Heart right ventricle (tissue), 16 donors: ENCODE measurements around the gene ST6GAL2. TPM values are rescaled to one million over a fixed set of nuclear protein-coding genes. Genes with fewer than 3 reads are reported as not detected.

ENCODE experiments used
- ATAC-seq, 8 donors: fragments of 200-7000 bp; cut with Tn5 transposase; one replicate each; pipeline ENCODE4 v1.9.1; 2020; ENCODE audit warnings: mild to moderate bottlenecking in 8 of 8, moderate library complexity in 8 of 8, moderate number of reproducible peaks in 1 of 8
- DNase-seq, 2 donors: peaks; one replicate each; pipeline ENCODE4 v3.0.0-alpha.2; 2020
- H3K27ac ChIP-seq, 10 donors: fragments of 200-600 bp; sonication (generic) in 2 of 10; one replicate each; pipeline versions ENCODE4 v1.5.0 to v1.8.0; 2020 to 2022; ENCODE audit warnings: mild to moderate bottlenecking in 3 of 10
- H3K27me3 ChIP-seq, 7 donors: fragments of 200-600 bp; one replicate each; pipeline ENCODE4 v1.8.0; 2021 to 2022; ENCODE audit warnings: mild to moderate bottlenecking in 2 of 7
- H3K36me3 ChIP-seq, 9 donors: fragments of 200-600 bp; sonication (generic) in 1 of 9; one replicate each; pipeline versions ENCODE4 v1.5.0 to v1.8.0; 2020 to 2022; ENCODE audit warnings: mild to moderate bottlenecking in 2 of 9
- H3K4me1 ChIP-seq, 9 donors: fragments of 200-600 bp; sonication (generic) in 1 of 9; one replicate each; pipeline versions ENCODE4 v1.5.0 to v1.8.0; 2020 to 2022; ENCODE audit warnings: mild to moderate bottlenecking in 4 of 9
- H3K4me3 ChIP-seq, 10 donors: fragments of 200-600 bp; sonication (generic) in 2 of 10; one replicate each; pipeline versions ENCODE4 v1.5.0 to v1.8.0; 2020 to 2022; ENCODE audit warnings: mild to moderate bottlenecking in 7 of 10, moderate library complexity in 2 of 10
- H3K9me3 ChIP-seq, 11 donors: fragments of 200-600 bp in 10 of 11; sonication (generic) in 2 of 11; one replicate each; pipeline versions ENCODE4 v1.5.0 to v1.8.0; 2013 to 2022; ENCODE audit warnings: mild to moderate bottlenecking in 2 of 11, control low read depth in 1 of 11, moderate library complexity in 1 of 11
- CTCF ChIP-seq, 9 donors: fragments of 200-600 bp; sonication (generic) in 2 of 9; IDR thresholded peaks; one replicate each; pipeline versions ENCODE4 v1.5.0 to v1.8.0; 2021 to 2022; ENCODE audit warnings: antibody characterized with exemption in 9 of 9, mild to moderate bottlenecking in 5 of 9, moderate library complexity in 1 of 9
- WGBS, 2 donors: extraction: QIAGEN DNeasy Blood & Tissue Kit; methylation state at CpG; one replicate each; pipeline ENCODE4 v1.1.7; 2013; ENCODE audit warnings: inconsistent platforms in 1 of 2; 5-methylcytosine and 5-hydroxymethylcytosine counted together
- intact Hi-C, 10 donors: fragments of 100-400 bp; cut with DNase I; formaldehyde crosslinking; loops; one replicate each; pipeline versions ENCODE4 v1.11.1 to v1.14.2; 2022
- polyA plus RNA-seq, 2 donors: library from polyadenylated mRNA; stranded (reverse); fragments of 200-250 nt; gene quantifications; one replicate each; pipeline ENCODE4 v1.2.3, GENCODE V29; 2013
- total RNA-seq, 10 donors: library from RNA; stranded (reverse); fragmentation: NEBNext Ultra II Directional in 3 of 10; extraction: Animal tissue kit (Norgen Biotek cat#: 25700) in 3 of 10; gene quantifications; one replicate each; pipeline versions ENCODE4 v1.2.1 to v1.2.4, GENCODE V29; 2021 to 2023
- donor health status: Arrhythmogenic right ventricular cardiomyopathy.
- donor health status: ischemic (EF 13 %, LVEDD 7.1; RV severe dilation, severe dysfunction).
- donor health status: healthy with polysubstance abuse.
- donor health status: DM: no; HTN: yes; CAD: no.
- donor health status: DM: no; HTN: no; CAD: no.
- donor health status: ischemic (EF 25% LVEDD 6.9; RV normal size, moderate dysfunction).
- donor health status: ischemic (EF 25% LVEDD 5.7; RV mildly dilated, moderate dysfunction).
- donor health status: healthy.
- donor health status: DM: yes; HTN: yes; CAD: no.
- donor health status: Ischemic cardiomyopathy.
- donor health status: ischemic (EF 35%, LVEDD 5.7; RV mildly dilated, moderate dysfunction).
- donor health status: nonischemic (EF 11% LVEDD 7.7; RV severe dilation, severe dysfunction).
- donor health status: DM: yes; HTN: yes; CAD: no.
- donor health status: PGD.
- donor health status: ischemic (EF 29% LVEDD 5.4; RV normal size, mild dysfunction).
- donor health status: nonischemic (EF 23%, LVEDD 6.1; RV moderate dilation, normal function).

ST6GAL2 gene
- total and polyA plus RNA-seq, 12 donors: 0.12 to 0.72 (median 0.22) TPM

- no peak overlapping the region for H3K27ac ChIP-seq
- WGBS, 2 donors: 67 to 72% methylated on average over 2 of the region's 2 CpGs
- no peak for ATAC-seq
- intact Hi-C loops: no loop called here
- H3K36me3 ChIP-seq: no peaks in the 10 kb centered on the region
- TF ChIP-seq CTCF (IDR thresholded peaks at IDR 0.05): no peak
- no peak for DNase-seq
- no peaks in the 10 kb centered on the region for H3K27me3 ChIP-seq
- H3K4me1 ChIP-seq: peaks cover 0 to 24% (median 8%) of the 10 kb centered on the region in 9 donors
- H3K9me3 ChIP-seq: no peaks in the 10 kb centered on the region
- no peak overlapping the region for H3K4me3 ChIP-seq
Observed at GRCh38 chr2:106847366-106847765, 38.6 kb downstream of the ST6GAL2 start.

GRCh38 chr2:106845716-106846115 is 40.3 kb downstream of the ST6GAL2 start:
- H3K36me3 ChIP-seq: no peaks in the 10 kb centered on the region
- intact Hi-C loops: no loop called here
- peaks cover 0 to 11% (median 0%) of the 10 kb centered on the region in 9 donors for H3K4me1 ChIP-seq
- 91 to 92% methylated on average over 6 of the region's 6 CpGs for WGBS, 2 donors
- no peaks in the 10 kb centered on the region for H3K9me3 ChIP-seq
- H3K27ac ChIP-seq: no peak overlapping the region
- H3K27me3 ChIP-seq: no peaks in the 10 kb centered on the region
- no peak for DNase-seq
- no peak overlapping the region for H3K4me3 ChIP-seq
- no peak for TF ChIP-seq CTCF (IDR thresholded peaks at IDR 0.05)
- no peak for ATAC-seq

GRCh38 chr2:106843910-106844250 is 42.1 kb downstream of the ST6GAL2 start:
- TF ChIP-seq CTCF (IDR thresholded peaks at IDR 0.05): no peak

GRCh38 chr2:106843001-106843909 is 42.7 kb downstream of the ST6GAL2 start:
- intact Hi-C loops: no loop called here
- 94 to 95% methylated on average over 62 to 63 of the region's 63 CpGs for WGBS, 2 donors
- H3K36me3 ChIP-seq: no peaks in the 10 kb centered on the region
- no peak for TF ChIP-seq CTCF (IDR thresholded peaks at IDR 0.05)
- no peaks in the 10 kb centered on the region for H3K9me3 ChIP-seq
- H3K27me3 ChIP-seq: no peaks in the 10 kb centered on the region
- ATAC-seq (no peak), DNase-seq (no peak)
- H3K4me1 ChIP-seq: peaks cover 0 to 3% (median 0%) of the 10 kb centered on the region in 9 donors
- no peak overlapping the region for H3K4me3 ChIP-seq
- H3K27ac ChIP-seq: no peak overlapping the region

More at GRCh38 chr2:106843910-106844250, 42.1 kb downstream of the ST6GAL2 start:
- Histone ChIP-seq H3K4me1 (peaks cover 0 to 8% (median 0%) of the 10 kb centered on the region in 9 donors), H3K9me3 (no peaks in the 10 kb centered on the region), H3K36me3 (no peaks in the 10 kb centered on the region), H3K4me3 (no peak overlapping the region), H3K27me3 (no peaks in the 10 kb centered on the region), H3K27ac (no peak overlapping the region)
- WGBS, 2 donors: 90 to 92% methylated on average over 5 of the region's 5 CpGs
- ATAC-seq (no peak), DNase-seq (no peak)
- intact Hi-C loops: no loop called here
